NCI-H1105 treated with DMSO at 0.1 percent for 48 hours (cell line): ENCODE measurements around the gene ZDHHC9.

ENCODE experiments used
- DNase-seq: peaks from one replicate; lab custom pipeline; 2025; lab: John Stamatoyannopoulos, UW

Gene ZDHHC9

GRCh38 chrX:129763666-129764065, 80.0 kb downstream of the ZDHHC9 start:
- DNase-seq = no peak

DNA sequence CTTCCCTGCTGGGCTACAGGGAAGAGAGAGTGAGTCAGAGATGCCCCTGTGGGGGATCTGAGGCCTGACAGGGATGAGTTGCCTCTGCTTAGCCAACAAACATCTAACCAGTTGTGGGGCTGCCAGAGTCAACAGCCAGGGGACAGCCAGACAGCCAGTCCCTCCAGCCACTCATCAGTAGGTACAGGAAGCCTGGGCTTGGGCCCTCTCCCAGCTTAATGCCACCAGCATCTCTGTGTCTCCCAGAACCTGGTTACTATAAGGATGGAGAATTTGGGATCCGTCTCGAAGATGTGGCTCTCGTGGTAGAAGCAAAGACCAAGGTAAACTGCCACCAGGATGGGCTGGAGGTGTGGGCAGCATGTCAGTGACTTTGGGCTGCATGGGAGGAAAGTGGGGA, 81.2 kb downstream of the ZDHHC9 start:
- no peak for DNase-seq

GRCh38 chrX:129761596-129761995, 82.1 kb downstream of the ZDHHC9 start:
- DNase-seq = no peak

- no peak for DNase-seq
Observed at GRCh38 chrX:129760981-129761380, 82.7 kb downstream of the ZDHHC9 start.

- no peak for DNase-seq
Observed at GRCh38 chrX:129760155-129760554, 83.5 kb downstream of the ZDHHC9 start.

DNA sequence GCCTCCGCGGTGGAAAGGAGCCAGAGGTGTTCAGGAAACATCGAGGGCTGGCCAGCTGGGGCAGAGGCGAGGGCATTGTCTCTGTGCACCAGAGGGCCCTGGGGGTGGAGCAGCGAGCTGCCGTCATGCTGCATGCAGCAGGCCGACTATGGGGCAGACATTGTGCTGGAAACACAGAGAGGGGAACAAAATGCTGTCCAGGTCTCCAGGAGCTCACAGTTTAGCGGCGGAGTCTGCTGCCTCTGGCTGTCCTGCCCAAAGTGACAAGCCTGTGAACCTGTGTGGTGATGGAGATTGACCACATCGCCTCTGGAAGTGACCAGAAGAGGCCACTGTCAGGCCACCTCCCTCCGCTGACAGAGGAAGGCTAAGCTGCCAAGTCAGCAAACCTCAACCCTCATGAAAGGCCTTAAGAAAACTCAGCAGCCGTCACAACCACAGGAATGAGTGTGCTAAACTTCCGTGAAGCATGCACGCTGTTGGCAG, 84.1 kb downstream of the ZDHHC9 start:
- no peak for DNase-seq

GRCh38 chrX:129755779-129756650, 87.7 kb downstream of the ZDHHC9 start:
- DNase-seq = no peak

DNA sequence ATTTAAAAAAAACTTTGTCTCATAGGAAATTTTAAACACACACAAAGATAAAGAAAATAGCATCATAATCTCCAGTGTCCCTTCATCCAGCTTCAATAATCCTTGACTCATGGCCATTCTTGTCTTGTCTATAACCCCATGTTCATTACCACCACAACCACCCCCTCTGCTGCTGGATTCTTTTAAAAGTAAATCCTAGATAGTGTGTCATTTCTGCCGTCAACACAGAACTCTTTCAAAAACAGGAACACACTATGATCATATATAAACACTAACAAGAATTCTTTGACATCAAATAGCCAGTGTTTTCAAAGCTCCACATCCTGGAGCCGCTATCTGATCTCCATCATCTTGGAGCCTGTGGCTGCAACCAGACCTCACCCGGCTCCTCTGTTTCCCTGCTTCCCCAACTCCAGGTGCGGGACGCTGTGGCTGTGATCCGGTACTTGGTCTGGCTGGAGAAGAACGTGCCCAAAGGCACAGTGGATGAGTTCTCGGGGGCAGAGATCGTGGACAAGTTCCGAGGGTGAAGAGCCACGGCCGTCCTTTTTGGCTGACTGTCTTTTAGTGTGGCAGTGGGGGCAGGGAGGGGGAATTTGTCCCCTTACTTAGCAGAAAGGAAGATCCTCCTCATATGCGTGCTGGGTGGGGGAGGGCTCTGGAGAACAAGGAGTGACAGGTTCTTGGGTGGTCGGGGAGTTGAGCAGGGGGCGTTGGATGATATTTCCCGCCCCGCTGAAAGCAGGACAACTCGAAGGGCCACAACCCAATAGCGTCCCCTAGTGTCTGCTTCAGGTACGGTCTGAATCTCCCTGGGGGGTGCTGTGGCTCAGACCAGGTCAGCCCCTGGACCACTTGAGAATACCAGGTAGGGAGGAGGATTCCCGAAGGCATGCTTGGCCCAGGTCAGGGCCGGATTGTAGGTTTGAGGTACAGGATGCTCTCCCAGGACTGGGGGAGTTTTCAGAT, 89.3 kb downstream of the ZDHHC9 start:
- no peak for DNase-seq
